ENCODE data around the gene POLR2E. TPM values are rescaled to one million over a fixed set of nuclear protein-coding genes. Genes with fewer than 3 reads are reported as not detected.

The POLR2E gene
- total RNA-seq, 1 experiment from 2014 or later: 281 TPM

- TF ChIP-seq REST (IDR thresholded peaks at IDR 0.05; ENCODE audit: low read depth): no peak
- no peak for TF ChIP-seq ATF3 (IDR thresholded peaks at IDR 0.05)
- TF ChIP-seq YY1 (IDR thresholded peaks at IDR 0.05; ENCODE audit: extremely low read depth, insufficient replicate concordance, low read depth, low read length): no peak
- TF ChIP-seq RAD21 (IDR thresholded peaks at IDR 0.05; ENCODE audit: low read depth): no peak
Measured at GRCh38 chr19:1086613-1087012, 8.6 kb downstream of the POLR2E start (continued).

- POLR2A ChIA-PET: no interaction called here
- no TSS peak for BruUV-seq (replicated peaks)
- no peak overlapping the region for H3K4me3 ChIP-seq (replicated peaks in 1 of 2; ENCODE audit: low read depth in 1 of 2, low read length in 2 of 2)
- no peak overlapping the region for H3K4me2 ChIP-seq (ENCODE audit: low read length)
- no peak for TF ChIP-seq ELF1 (IDR thresholded peaks at IDR 0.05; ENCODE audit: borderline replicate concordance, low read depth)
- no peak for TF ChIP-seq EGR1 (IDR thresholded peaks at IDR 0.05; ENCODE audit: low read depth)
- no peak for TF ChIP-seq SIN3A (IDR thresholded peaks at IDR 0.05; ENCODE audit: low read depth)
- TF ChIP-seq YY1 (IDR thresholded peaks at IDR 0.05; ENCODE audit: extremely low read depth, insufficient replicate concordance, low read depth, low read length): no peak
- no peak for TF ChIP-seq POLR2A (IDR thresholded peaks at IDR 0.05; ENCODE audit: borderline replicate concordance, extremely low read depth, insufficient read depth, insufficient read length)
- no peak for TF ChIP-seq FOSL1 (IDR thresholded peaks at IDR 0.05; ENCODE audit: low read depth)
- TF ChIP-seq CTCF (IDR thresholded peaks at IDR 0.05 in 2 of 3, conservative IDR thresholded peaks at IDR 0.05 in 1 of 3; ENCODE audit: borderline replicate concordance in 1 of 3, insufficient read depth in 1 of 3, low read depth in 2 of 3, low read length in 2 of 3): no peak
- TF ChIP-seq SRF (IDR thresholded peaks at IDR 0.05; ENCODE audit: low read depth): no peak
- TF ChIP-seq JUND (IDR thresholded peaks at IDR 0.05): no peak
- TF ChIP-seq MAX (IDR thresholded peaks at IDR 0.05): no peak
- TF ChIP-seq ZNF274 (IDR thresholded peaks at IDR 0.05; ENCODE audit: low read depth, low read length): no peak
- TF ChIP-seq ATF3 (IDR thresholded peaks at IDR 0.05): no peak
- peak overlapping the region; percentile 26; the same call in 1 of the 2 replicates for H3K27ac ChIP-seq (ENCODE audit: low read depth, low read length)
- no peak for DNase-seq (ENCODE audit: low read depth, low spot score)
- CTCF ChIA-PET: no interaction called here
- no peaks in the 10 kb centered on the region for H3K27me3 ChIP-seq (ENCODE audit: insufficient read depth, low read length)
- no peak overlapping the region for H2AFZ ChIP-seq (ENCODE audit: low read depth, low read length, poor library complexity, severe bottlenecking)
- H3K36me3 ChIP-seq (ENCODE audit: control insufficient read depth in 1 of 2, insufficient read depth in 2 of 2, low read length in 2 of 2): peaks cover 9 to 25% of the 10 kb centered on the region in 2 experiments; a peak in 3 of 4 replicates
- H3K9me3 ChIP-seq (ENCODE audit: control insufficient read depth in 1 of 2, insufficient read depth in 1 of 2, low read depth in 1 of 2, low read length in 2 of 2): no peaks in the 10 kb centered on the region
- RAD21 ChIA-PET (ENCODE audit: low non-redundant PET in 1 of 2, low total read pairs in 2 of 2, uncharacterized antibody in 2 of 2, unreplicated experiment in 2 of 2): no interaction called here
- H4K20me1 ChIP-seq (ENCODE audit: insufficient read depth): no peaks in the 10 kb centered on the region
- peaks cover 4 to 18% of the 10 kb centered on the region in 2 experiments for H3K4me1 ChIP-seq (ENCODE audit: control insufficient read depth in 1 of 2, insufficient read depth in 2 of 2, low read length in 2 of 2)
- H3K9ac ChIP-seq (ENCODE audit: low read length): no peak overlapping the region
- no peaks in the 10 kb centered on the region for H3K9me2 ChIP-seq (ENCODE audit: insufficient read depth)
- intact Hi-C loops (cut with micrococcal nuclease): no loop called here
- ATAC-seq: no peak
- H3K79me2 ChIP-seq (ENCODE audit: insufficient read depth, low read length): peaks cover 3% of the 10 kb centered on the region; the same call in 1 of the 2 replicates
Measured at GRCh38 chr19:1085676-1086442, 9.3 kb downstream of the POLR2E start.
